Measurements from ENCODE around the gene ZBTB7C. TPM values are rescaled to one million over a fixed set of nuclear protein-coding genes. Genes with fewer than 3 reads are reported as not detected.

ZBTB7C gene
- total and polyA plus RNA-seq, 4 donors = 0.19 to 1.1 (median 0.45) TPM

DNA sequence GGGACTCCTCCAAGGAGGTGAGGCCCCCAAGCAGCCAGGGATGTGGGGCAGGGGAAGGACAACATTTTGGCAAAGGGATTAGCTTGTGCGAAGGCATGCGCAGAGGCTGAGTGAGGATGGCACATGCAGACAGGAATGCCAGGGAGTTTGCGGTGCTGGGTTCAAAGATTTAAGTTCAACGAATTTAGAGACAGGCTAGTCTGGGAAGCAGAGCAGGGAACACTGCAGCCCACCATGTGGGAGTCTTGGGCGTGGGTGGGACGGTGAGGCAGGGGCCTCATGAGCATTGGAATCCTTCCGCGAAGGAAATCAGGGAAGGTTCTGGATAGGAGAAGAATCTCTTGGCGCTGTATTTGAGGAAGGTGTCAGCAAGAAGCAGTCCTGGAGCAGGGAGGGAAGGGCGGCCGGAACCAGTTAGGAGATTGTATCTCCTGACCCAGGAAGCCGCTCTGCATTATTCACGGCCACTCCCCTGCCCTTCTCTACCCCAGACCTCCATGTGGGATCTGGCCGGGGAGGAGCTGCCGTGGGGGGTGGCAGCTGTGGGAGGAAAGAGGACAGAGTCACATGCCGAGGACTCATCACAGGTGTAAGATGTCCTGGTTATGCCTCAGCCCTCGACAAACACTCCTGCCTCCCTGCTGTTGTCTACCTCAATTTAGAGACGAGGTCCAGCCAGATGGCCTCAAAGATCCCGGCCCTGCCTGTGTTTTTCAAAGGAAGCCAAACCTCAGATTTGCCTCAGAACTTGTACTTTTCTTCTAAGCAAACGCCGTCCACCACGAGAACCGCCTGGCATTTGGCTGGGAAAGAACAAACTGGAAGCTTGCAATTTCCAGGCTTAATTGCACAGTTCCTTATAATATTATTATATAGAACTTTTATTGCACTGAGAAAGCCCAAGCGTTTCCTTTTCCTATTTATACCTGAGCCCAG lies 355.0 kb downstream of the ZBTB7C start:
- DNase-seq (ENCODE audit: low spot score) = no peak

DNA sequence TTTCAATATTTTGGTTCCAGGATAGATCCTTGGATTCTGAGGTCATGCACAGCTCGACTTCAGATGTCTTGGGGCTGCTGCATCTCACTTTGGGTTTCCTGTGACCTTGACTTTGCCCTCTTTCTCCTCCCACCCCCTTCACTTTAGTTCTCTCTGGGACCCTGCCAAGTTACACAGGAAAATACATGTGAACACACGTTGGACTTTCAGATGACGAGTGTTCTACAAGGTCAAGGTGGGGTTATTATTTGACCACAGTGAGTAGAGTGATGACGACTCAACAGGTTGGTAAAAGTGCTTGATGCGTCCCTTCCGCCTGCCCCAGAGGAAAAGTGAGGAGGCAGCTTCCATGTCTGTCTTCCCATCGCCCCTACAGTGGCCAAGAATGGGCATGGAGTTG lies 356.3 kb downstream of the ZBTB7C start:
- Histone ChIP-seq H3K27ac (ENCODE audit: low read depth in 1 of 2, low read length in 2 of 2) (no peak overlapping the region), H3K27me3 (ENCODE audit: control insufficient read depth in 4 of 4, insufficient read depth in 4 of 4, low read length in 3 of 4) (no peaks in the 10 kb centered on the region), H3K4me3 (ENCODE audit: low read depth in 1 of 3, low read length in 3 of 3) (no peak overlapping the region), H3K9ac (ENCODE audit: low read depth in 1 of 2, low read length in 2 of 2) (no peak overlapping the region), H3K9me3 (ENCODE audit: control insufficient read depth in 4 of 4, low read length in 3 of 4) (no peaks in the 10 kb centered on the region), H3K36me3 (ENCODE audit: control insufficient read depth in 4 of 4, insufficient read depth in 3 of 4, low read depth in 1 of 4, low read length in 3 of 4) (no peaks in the 10 kb centered on the region), H3K4me1 (ENCODE audit: control insufficient read depth in 4 of 4, insufficient read depth in 4 of 4, low read length in 3 of 4) (no peaks in the 10 kb centered on the region)
- DNase-seq (ENCODE audit: low spot score) = no peak
- TF ChIP-seq HNF4G (IDR thresholded peaks at IDR 0.05) (no peak), NR2F2 (IDR thresholded peaks at IDR 0.05) (no peak), CTCF (IDR thresholded peaks at IDR 0.05; ENCODE audit: low read depth, low read length, missing input control) (no peak), RAD21 (IDR thresholded peaks at IDR 0.05) (no peak), EGR1 (IDR thresholded peaks at IDR 0.05; ENCODE audit: low read depth in 2 of 2) (no peak), YY1 (IDR thresholded peaks at IDR 0.05) (no peak)
- WGBS = 68% methylated on average over 7 of the region's 7 CpGs

More for the DNA sequence above, 355.0 kb downstream of the ZBTB7C start:
- TF ChIP-seq CTCF (IDR thresholded peaks at IDR 0.05; ENCODE audit: low read depth, low read length, missing input control) (no peak), GABPA (IDR thresholded peaks at IDR 0.05 in 1 of 2, conservative IDR thresholded peaks at IDR 0.05 in 1 of 2) (no peak), FOXA2 (IDR thresholded peaks at IDR 0.05) (no peak), HNF4A (conservative IDR thresholded peaks at IDR 0.05) (no peak), JUND (IDR thresholded peaks at IDR 0.05) (no peak), HNF4G (IDR thresholded peaks at IDR 0.05) (no peak), YY1 (IDR thresholded peaks at IDR 0.05) (no peak), ZBTB33 (IDR thresholded peaks at IDR 0.05) (no peak), EGR1 (IDR thresholded peaks at IDR 0.05; ENCODE audit: low read depth in 2 of 2) (no peak)
- 74% methylated on average over 24 of the region's 24 CpGs for WGBS
- Histone ChIP-seq H3K9ac (ENCODE audit: low read depth in 1 of 2, low read length in 2 of 2) (no peak overlapping the region), H3K27ac (ENCODE audit: low read depth in 1 of 2, low read length in 2 of 2) (no peak overlapping the region), H3K4me1 (ENCODE audit: control insufficient read depth in 4 of 4, insufficient read depth in 4 of 4, low read length in 3 of 4) (no peaks in the 10 kb centered on the region), H3K36me3 (ENCODE audit: control insufficient read depth in 4 of 4, insufficient read depth in 3 of 4, low read depth in 1 of 4, low read length in 3 of 4) (no peaks in the 10 kb centered on the region), H3K4me3 (ENCODE audit: low read depth in 1 of 3, low read length in 3 of 3) (no peak overlapping the region), H3K9me3 (ENCODE audit: control insufficient read depth in 4 of 4, low read length in 3 of 4) (no peaks in the 10 kb centered on the region), H3K27me3 (ENCODE audit: control insufficient read depth in 4 of 4, insufficient read depth in 4 of 4, low read length in 3 of 4) (no peaks in the 10 kb centered on the region)

All from liver (tissue), 9 donors.